ENCODE results near the gene BHLHE41.

The BHLHE41 gene

GRCh38 chr12:26133521-26133920 is 8.7 kb upstream of the BHLHE41 start:
- no peak for DNase-seq

- no peak for DNase-seq
These were observed 8.0 kb upstream of the BHLHE41 start for GRCh38 chr12:26132866-26133265.

GRCh38 chr12:26131936-26132335 is 7.1 kb upstream of the BHLHE41 start:
- no peak for DNase-seq

- no peak for DNase-seq
These were observed 5.9 kb upstream of the BHLHE41 start for GRCh38 chr12:26130728-26131127.

GRCh38 chr12:26128168-26128567 is 3.3 kb upstream of the BHLHE41 start:
- DNase-seq: no peak

- no peak for DNase-seq
These were observed 2.6 kb upstream of the BHLHE41 start for GRCh38 chr12:26127404-26127803.

- DNase-seq: no peak
These were observed 1.8 kb upstream of the BHLHE41 start for GRCh38 chr12:26126340-26127284.

GRCh38 chr12:26125400-26126339 is 833 bp upstream of the BHLHE41 start:
- DNase-seq: no peak

GRCh38 chr12:26123482-26123980 is 1.3 kb downstream of the BHLHE41 start:
- DNase-seq: no peak

GRCh38 chr12:26122681-26123481 is 2.0 kb downstream of the BHLHE41 start:
- no peak for DNase-seq

- DNase-seq: peak in 1 of 4 experiments; percentile 25
These were observed 2.7 kb downstream of the BHLHE41 start for GRCh38 chr12:26122061-26122680.

- DNase-seq: no peak
These were observed 3.3 kb downstream of the BHLHE41 start for GRCh38 chr12:26121323-26122060.

- DNase-seq: no peak
These were observed 4.1 kb downstream of the BHLHE41 start for GRCh38 chr12:26120561-26121274.

- DNase-seq: no peak
These were observed 5.3 kb downstream of the BHLHE41 start for GRCh38 chr12:26119391-26119989.

- DNase-seq: no peak
These were observed 6.5 kb downstream of the BHLHE41 start for GRCh38 chr12:26118308-26118707.

- DNase-seq: no peak
These were observed 7.8 kb downstream of the BHLHE41 start for GRCh38 chr12:26116829-26117715.

- no peak for DNase-seq
These were observed 10.0 kb downstream of the BHLHE41 start for GRCh38 chr12:26114720-26115401.
